ENCODE data around the gene FGGY. TPM values are rescaled to one million over a fixed set of nuclear protein-coding genes. Genes with fewer than 3 reads are reported as not detected.

Gene FGGY
- total RNA-seq, 1 experiment from 2014 or later: 12.0 TPM

DNA sequence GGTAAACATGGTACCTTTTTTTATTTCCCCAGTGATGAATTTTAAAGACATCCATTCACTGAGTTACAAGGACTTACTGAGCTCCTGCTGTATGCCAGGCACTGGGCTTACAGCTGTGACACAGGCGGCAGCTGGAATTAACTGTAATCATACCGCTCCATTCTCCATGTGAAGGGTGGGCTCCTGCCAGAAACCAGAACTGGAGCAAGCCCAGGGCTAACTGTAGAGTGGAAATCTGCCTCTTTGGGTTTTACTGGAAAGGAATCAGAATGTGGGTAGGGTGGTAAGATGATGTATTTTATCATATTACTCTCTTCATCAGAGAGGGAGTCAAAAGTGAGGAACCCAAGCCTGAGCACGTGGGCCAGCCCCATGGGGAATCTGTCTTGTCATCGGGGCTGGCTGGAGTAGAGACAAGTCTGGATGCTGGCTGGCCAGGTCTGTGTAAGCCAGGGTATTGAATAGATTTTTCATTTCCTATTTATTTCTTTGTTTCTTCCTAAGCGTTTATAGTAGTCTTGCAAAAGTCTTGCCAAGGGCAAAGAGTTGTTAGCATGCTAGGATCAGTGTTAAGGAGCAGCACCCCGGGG lies 21.5 kb downstream of the FGGY start (continued):
- TF ChIP-seq, protein P1, sequence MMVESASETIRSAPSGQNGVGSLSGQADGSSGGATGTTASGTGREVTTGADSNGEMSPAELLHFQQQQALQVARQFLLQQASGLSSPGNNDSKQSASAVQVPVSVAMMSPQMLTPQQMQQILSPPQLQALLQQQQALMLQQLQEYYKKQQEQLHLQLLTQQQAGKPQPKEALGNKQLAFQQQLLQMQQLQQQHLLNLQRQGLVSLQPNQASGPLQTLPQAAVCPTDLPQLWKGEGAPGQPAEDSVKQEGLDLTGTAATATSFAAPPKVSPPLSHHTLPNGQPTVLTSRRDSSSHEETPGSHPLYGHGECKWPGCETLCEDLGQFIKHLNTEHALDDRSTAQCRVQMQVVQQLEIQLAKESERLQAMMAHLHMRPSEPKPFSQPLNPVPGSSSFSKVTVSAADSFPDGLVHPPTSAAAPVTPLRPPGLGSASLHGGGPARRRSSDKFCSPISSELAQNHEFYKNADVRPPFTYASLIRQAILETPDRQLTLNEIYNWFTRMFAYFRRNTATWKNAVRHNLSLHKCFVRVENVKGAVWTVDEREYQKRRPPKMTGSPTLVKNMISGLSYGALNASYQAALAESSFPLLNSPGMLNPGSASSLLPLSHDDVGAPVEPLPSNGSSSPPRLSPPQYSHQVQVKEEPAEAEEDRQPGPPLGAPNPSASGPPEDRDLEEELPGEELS (CRISPR knock-in tag; IDR thresholded peaks at IDR 0.05): no peak
- TF ChIP-seq, protein P2, sequence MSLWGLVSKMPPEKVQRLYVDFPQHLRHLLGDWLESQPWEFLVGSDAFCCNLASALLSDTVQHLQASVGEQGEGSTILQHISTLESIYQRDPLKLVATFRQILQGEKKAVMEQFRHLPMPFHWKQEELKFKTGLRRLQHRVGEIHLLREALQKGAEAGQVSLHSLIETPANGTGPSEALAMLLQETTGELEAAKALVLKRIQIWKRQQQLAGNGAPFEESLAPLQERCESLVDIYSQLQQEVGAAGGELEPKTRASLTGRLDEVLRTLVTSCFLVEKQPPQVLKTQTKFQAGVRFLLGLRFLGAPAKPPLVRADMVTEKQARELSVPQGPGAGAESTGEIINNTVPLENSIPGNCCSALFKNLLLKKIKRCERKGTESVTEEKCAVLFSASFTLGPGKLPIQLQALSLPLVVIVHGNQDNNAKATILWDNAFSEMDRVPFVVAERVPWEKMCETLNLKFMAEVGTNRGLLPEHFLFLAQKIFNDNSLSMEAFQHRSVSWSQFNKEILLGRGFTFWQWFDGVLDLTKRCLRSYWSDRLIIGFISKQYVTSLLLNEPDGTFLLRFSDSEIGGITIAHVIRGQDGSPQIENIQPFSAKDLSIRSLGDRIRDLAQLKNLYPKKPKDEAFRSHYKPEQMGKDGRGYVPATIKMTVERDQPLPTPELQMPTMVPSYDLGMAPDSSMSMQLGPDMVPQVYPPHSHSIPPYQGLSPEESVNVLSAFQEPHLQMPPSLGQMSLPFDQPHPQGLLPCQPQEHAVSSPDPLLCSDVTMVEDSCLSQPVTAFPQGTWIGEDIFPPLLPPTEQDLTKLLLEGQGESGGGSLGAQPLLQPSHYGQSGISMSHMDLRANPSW (CRISPR knock-in tag; conservative IDR thresholded peaks at IDR 0.05; ENCODE audit: low read depth): no peak
- TF ChIP-seq ATF1 (CRISPR knock-in tag; IDR thresholded peaks at IDR 0.05) (no peak), ZNF396 (CRISPR knock-in tag; IDR thresholded peaks at IDR 0.05; ENCODE audit: borderline replicate concordance) (no peak)

DNA sequence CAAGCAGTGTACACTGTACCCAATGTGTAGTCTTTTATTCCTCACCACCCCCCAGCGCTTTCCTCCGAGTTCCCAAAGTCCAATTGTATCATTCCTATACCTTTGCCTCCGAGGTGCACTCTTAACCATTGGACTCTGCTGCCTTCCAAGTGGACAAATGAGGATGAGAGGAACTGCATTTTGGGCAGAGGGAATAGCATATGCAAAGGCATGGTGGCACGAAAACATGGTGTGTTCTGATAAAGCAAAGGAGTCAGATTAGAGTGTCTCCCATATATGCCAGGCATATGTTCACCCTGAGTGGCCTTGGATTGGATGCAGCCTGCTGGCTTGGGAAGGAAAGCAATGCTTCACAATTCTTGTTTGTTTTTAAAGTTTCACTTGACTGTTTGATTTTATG lies 25.5 kb downstream of the FGGY start:
- no peak overlapping the region for H3K4me3 Mint-ChIP-seq
- no peak overlapping the region for H3K27ac Mint-ChIP-seq
- peaks cover 55% of the 10 kb centered on the region for H3K36me3 Mint-ChIP-seq
- CTCF ChIA-PET: no interaction called here
- H3K4me1 Mint-ChIP-seq: peaks cover 18% of the 10 kb centered on the region
- POLR2A ChIA-PET: no interaction called here
- TF ChIP-seq, protein P3, sequence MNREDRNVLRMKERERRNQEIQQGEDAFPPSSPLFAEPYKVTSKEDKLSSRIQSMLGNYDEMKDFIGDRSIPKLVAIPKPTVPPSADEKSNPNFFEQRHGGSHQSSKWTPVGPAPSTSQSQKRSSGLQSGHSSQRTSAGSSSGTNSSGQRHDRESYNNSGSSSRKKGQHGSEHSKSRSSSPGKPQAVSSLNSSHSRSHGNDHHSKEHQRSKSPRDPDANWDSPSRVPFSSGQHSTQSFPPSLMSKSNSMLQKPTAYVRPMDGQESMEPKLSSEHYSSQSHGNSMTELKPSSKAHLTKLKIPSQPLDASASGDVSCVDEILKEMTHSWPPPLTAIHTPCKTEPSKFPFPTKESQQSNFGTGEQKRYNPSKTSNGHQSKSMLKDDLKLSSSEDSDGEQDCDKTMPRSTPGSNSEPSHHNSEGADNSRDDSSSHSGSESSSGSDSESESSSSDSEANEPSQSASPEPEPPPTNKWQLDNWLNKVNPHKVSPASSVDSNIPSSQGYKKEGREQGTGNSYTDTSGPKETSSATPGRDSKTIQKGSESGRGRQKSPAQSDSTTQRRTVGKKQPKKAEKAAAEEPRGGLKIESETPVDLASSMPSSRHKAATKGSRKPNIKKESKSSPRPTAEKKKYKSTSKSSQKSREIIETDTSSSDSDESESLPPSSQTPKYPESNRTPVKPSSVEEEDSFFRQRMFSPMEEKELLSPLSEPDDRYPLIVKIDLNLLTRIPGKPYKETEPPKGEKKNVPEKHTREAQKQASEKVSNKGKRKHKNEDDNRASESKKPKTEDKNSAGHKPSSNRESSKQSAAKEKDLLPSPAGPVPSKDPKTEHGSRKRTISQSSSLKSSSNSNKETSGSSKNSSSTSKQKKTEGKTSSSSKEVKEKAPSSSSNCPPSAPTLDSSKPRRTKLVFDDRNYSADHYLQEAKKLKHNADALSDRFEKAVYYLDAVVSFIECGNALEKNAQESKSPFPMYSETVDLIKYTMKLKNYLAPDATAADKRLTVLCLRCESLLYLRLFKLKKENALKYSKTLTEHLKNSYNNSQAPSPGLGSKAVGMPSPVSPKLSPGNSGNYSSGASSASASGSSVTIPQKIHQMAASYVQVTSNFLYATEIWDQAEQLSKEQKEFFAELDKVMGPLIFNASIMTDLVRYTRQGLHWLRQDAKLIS (CRISPR knock-in tag; IDR thresholded peaks at IDR 0.05; ENCODE audit: borderline replicate concordance): no peak
- no peak for TF ChIP-seq CREB1 (CRISPR knock-in tag; IDR thresholded peaks at IDR 0.05)
- no peak for TF ChIP-seq ZNF317 (CRISPR knock-in tag; IDR thresholded peaks at IDR 0.05; ENCODE audit: borderline replicate concordance, low read depth)
- TF ChIP-seq, protein P4, sequence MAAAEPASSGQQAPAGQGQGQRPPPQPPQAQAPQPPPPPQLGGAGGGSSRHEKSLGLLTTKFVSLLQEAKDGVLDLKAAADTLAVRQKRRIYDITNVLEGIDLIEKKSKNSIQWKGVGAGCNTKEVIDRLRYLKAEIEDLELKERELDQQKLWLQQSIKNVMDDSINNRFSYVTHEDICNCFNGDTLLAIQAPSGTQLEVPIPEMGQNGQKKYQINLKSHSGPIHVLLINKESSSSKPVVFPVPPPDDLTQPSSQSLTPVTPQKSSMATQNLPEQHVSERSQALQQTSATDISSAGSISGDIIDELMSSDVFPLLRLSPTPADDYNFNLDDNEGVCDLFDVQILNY (CRISPR knock-in tag; IDR thresholded peaks at IDR 0.05): no peak
- TF ChIP-seq ZNF138 (CRISPR knock-in tag; conservative IDR thresholded peaks at IDR 0.05): no peak
- TF ChIP-seq, protein P5, sequence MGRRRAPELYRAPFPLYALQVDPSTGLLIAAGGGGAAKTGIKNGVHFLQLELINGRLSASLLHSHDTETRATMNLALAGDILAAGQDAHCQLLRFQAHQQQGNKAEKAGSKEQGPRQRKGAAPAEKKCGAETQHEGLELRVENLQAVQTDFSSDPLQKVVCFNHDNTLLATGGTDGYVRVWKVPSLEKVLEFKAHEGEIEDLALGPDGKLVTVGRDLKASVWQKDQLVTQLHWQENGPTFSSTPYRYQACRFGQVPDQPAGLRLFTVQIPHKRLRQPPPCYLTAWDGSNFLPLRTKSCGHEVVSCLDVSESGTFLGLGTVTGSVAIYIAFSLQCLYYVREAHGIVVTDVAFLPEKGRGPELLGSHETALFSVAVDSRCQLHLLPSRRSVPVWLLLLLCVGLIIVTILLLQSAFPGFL (CRISPR knock-in tag; IDR thresholded peaks at IDR 0.05; ENCODE audit: borderline replicate concordance): no peak
- no peak for TF ChIP-seq ZNF416 (CRISPR knock-in tag; IDR thresholded peaks at IDR 0.05)
- TF ChIP-seq, protein P1 (CRISPR knock-in tag; IDR thresholded peaks at IDR 0.05): no peak
- TF ChIP-seq, protein P6, sequence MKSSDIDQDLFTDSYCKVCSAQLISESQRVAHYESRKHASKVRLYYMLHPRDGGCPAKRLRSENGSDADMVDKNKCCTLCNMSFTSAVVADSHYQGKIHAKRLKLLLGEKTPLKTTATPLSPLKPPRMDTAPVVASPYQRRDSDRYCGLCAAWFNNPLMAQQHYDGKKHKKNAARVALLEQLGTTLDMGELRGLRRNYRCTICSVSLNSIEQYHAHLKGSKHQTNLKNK (CRISPR knock-in tag; IDR thresholded peaks at IDR 0.05): no peak
- TF ChIP-seq, protein P7, sequence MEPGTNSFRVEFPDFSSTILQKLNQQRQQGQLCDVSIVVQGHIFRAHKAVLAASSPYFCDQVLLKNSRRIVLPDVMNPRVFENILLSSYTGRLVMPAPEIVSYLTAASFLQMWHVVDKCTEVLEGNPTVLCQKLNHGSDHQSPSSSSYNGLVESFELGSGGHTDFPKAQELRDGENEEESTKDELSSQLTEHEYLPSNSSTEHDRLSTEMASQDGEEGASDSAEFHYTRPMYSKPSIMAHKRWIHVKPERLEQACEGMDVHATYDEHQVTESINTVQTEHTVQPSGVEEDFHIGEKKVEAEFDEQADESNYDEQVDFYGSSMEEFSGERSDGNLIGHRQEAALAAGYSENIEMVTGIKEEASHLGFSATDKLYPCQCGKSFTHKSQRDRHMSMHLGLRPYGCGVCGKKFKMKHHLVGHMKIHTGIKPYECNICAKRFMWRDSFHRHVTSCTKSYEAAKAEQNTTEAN (CRISPR knock-in tag; IDR thresholded peaks at IDR 0.05): no peak
- TF ChIP-seq ETV6 (CRISPR knock-in tag; IDR thresholded peaks at IDR 0.05): no peak
- TF ChIP-seq, protein P8, sequence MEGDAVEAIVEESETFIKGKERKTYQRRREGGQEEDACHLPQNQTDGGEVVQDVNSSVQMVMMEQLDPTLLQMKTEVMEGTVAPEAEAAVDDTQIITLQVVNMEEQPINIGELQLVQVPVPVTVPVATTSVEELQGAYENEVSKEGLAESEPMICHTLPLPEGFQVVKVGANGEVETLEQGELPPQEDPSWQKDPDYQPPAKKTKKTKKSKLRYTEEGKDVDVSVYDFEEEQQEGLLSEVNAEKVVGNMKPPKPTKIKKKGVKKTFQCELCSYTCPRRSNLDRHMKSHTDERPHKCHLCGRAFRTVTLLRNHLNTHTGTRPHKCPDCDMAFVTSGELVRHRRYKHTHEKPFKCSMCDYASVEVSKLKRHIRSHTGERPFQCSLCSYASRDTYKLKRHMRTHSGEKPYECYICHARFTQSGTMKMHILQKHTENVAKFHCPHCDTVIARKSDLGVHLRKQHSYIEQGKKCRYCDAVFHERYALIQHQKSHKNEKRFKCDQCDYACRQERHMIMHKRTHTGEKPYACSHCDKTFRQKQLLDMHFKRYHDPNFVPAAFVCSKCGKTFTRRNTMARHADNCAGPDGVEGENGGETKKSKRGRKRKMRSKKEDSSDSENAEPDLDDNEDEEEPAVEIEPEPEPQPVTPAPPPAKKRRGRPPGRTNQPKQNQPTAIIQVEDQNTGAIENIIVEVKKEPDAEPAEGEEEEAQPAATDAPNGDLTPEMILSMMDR (IDR thresholded peaks at IDR 0.05): no peak
- peaks cover 47% of the 10 kb centered on the region for H3K9me3 Mint-ChIP-seq
- ATAC-seq: no peak
- DNase-seq (ENCODE audit: low spot score): no peak
- H3K27me3 Mint-ChIP-seq (ENCODE audit: low read depth): no peaks in the 10 kb centered on the region

Measured in WTC11 (cell line).